GM12872 (cell line): Measurements from ENCODE around the gene NAA10.

Experiments
- CTCF ChIP-seq: IDR thresholded peaks from 3 replicates; pipeline ENCODE4 v1.5.1; 2011; ENCODE audit warnings: low read depth, mild to moderate bottlenecking, low read length, moderate library complexity; ENCODE audit not compliant: insufficient read depth

The NAA10 gene

GRCh38 chrX:153880440-153880815 is 54.4 kb downstream of the NAA10 start:
- no peak for TF ChIP-seq CTCF

GRCh38 chrX:153879741-153880439 is 54.9 kb downstream of the NAA10 start:
- no peak for TF ChIP-seq CTCF
